Epithelial cell of proximal tubule (primary cell): ENCODE data around the gene OTOG. TPM values are rescaled to one million over a fixed set of nuclear protein-coding genes. Genes with fewer than 3 reads are reported as not detected.

ENCODE experiments used
- DNase-seq: peaks from one replicate; pipeline ENCODE4 v3.0.0-alpha.2; 2011; ENCODE audit warnings: low read depth
- H3K4me3 ChIP-seq: 2 replicates; pipeline ENCODE4 v1.5.1; 2011; ENCODE audit warnings: low read depth, mild to moderate bottlenecking, low read length
- total RNA-seq: library from RNA; depleted of rRNA; stranded (reverse); fragments of >200 nt; gene quantifications from 2 replicates; pipeline ENCODE4 v1.2.3, GENCODE V29; 2015
- TF ChIP-seq, protein P1 (sequence below): conservative IDR thresholded peaks from 2 replicates; pipeline ENCODE4 v1.5.1; 2012; ENCODE audit warnings: low read depth, mild to moderate bottlenecking, low read length

OTOG gene
- total RNA-seq, 1 donor from 2014 or later: not detected

DNA sequence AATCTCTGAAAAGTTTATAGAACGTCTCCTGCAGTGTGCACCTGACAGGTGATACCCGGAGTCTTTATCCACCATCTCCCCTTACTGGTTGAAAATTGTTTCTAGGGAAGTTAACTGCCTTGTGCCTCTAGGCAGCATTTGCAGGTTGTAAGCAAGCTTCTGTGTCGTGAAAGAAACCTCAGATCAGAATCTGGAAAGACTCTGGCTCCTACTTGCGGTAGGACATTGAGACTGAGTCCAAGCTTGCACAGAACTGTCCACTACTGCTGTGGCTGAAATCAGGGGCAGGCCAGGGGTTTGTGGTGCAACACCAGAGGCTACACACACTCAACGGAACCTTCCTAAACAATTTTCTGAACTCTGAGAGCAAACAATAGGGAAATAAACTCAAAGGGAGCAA is 137.5 kb downstream of the OTOG start:
- H3K4me3 ChIP-seq: no peak overlapping the region
- TF ChIP-seq, protein P1, sequence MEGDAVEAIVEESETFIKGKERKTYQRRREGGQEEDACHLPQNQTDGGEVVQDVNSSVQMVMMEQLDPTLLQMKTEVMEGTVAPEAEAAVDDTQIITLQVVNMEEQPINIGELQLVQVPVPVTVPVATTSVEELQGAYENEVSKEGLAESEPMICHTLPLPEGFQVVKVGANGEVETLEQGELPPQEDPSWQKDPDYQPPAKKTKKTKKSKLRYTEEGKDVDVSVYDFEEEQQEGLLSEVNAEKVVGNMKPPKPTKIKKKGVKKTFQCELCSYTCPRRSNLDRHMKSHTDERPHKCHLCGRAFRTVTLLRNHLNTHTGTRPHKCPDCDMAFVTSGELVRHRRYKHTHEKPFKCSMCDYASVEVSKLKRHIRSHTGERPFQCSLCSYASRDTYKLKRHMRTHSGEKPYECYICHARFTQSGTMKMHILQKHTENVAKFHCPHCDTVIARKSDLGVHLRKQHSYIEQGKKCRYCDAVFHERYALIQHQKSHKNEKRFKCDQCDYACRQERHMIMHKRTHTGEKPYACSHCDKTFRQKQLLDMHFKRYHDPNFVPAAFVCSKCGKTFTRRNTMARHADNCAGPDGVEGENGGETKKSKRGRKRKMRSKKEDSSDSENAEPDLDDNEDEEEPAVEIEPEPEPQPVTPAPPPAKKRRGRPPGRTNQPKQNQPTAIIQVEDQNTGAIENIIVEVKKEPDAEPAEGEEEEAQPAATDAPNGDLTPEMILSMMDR: no peak
- DNase-seq: no peak

DNA sequence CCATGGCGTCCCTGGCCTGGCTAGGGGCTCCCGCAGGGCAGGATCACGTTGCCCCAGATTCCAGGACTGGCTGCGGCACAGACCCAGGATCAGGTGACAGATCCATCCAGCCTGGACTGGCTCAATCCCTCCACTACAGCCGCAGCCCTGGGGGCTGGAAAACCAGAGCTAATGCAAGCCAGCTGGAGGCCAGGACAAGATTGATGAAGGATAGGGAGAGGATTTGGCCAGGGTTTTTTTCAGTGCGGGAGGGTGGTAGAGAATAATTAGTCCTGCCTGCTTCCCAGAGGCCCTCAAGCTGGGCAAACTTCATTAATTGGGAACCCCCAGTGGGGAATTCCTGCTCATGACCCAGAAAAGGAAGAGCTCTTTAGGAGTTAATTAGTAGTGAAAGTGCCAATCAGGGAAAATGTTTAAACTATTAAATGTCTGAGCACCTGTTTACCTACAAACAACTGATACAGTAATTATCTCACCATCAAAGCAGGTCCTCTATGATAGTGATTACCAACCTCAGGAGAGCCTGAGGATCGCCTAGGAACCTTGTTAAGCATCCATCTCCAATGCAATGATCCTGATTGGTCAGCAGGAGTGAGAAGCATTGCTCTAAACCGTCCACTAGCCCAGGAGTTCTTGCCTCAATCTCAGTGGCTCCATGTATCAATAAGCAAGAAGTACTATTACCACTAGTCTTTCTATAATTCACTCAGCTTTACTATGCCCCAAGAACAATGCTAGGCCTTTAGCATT is 139.3 kb downstream of the OTOG start:
- H3K4me3 ChIP-seq: no peak overlapping the region
- TF ChIP-seq, protein P1: no peak
- DNase-seq: no peak

DNA sequence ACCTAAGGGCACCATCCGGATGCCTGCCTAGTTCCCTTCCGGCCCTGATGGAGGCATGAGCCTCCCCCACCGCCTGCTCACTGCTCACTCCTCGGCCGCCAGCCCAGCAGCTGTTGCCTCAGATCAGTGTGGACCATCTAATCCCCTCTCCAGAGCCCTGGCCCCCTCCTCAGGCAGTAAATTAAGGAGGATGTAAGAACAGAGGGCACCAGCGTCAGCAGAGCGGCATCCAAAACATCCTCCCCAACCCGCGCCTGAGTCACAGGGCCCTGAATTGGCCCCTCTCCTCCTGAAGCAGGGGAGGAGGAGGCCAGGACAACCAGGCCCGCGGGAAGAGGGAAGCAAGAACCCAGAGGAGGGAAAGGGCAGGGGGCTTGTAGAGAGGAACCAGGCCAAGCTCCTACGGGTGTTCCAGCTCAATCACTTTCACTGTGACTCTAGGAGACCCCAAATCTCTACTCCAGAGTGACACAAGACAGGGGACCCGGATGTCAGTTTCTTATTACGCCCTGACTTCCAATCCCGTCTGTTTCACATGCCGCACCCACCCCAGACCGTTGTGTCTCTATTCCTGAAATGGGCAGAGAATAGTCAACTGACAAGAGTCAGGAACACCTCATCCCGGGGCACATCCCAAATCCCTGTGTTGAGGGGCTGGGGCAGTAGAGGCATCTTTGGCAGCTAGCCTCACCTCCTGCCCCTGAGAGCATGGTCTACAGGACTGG is 141.0 kb downstream of the OTOG start:
- TF ChIP-seq, protein P1: no peak
- no peak overlapping the region for H3K4me3 ChIP-seq

DNA sequence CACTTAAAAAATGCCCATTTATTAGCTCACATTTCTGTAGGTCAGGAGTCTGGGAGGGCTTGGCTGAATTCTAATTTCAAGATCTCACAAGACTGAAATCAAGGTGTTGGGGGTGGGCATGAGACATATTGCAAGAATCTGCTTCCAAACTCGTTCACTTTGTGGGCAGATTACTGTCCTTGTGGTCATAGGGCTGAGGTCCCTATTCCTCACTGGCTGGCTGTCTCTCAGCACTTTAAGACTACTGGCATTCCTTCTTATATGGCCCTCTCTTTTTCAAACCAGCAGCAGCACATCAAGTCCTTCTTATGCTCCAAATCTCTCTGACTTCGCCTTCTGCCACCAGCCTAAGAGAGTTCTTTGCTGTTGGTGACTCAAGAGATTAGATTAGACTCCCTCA is 144.5 kb downstream of the OTOG start:
- TF ChIP-seq, protein P1: no peak
- H3K4me3 ChIP-seq: no peak overlapping the region
- DNase-seq: no peak

More for the DNA sequence above, 141.0 kb downstream of the OTOG start:
- DNase-seq: no peak

DNA sequence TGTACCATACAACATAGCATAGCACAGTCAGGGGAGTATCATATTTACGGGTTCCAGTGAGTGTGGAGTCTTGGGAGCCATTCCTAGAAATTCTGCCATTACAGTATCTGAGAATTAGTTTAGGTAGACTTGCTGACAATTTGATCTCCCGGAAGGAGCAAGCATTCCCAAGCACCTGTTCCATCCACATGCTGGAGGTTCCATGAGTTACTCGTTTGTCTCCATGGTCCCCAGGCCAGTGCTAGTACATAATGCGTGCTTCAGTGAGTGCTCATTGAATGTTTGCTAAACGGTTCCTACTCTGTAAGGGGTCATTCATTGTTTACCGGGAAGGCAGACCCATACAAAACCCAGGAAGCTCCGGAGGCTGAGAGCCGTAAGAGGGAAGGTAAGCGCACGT is 144.9 kb downstream of the OTOG start:
- H3K4me3 ChIP-seq: no peak overlapping the region
- no peak for DNase-seq
- TF ChIP-seq, protein P1: no peak

DNA sequence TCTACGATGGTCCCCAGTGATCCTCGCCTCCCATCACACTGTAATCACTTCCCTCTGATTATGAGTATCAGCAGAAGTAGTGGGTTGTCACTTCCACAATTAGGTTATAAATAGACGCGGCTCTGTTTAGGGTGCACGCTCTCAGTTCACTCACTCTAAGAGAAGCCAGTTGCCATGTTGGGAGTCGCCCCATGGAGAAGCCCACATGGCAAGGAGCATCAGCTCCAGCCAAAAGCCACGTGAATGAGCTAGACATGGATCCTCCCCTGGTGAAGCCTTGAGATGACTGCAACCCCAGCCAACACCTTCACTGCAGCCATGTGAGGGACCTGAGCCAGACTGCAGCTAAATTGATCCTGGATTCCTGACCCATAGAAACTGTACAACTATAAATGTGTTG is 145.9 kb downstream of the OTOG start:
- TF ChIP-seq, protein P1: no peak
- no peak for DNase-seq
- H3K4me3 ChIP-seq: no peak overlapping the region

DNA sequence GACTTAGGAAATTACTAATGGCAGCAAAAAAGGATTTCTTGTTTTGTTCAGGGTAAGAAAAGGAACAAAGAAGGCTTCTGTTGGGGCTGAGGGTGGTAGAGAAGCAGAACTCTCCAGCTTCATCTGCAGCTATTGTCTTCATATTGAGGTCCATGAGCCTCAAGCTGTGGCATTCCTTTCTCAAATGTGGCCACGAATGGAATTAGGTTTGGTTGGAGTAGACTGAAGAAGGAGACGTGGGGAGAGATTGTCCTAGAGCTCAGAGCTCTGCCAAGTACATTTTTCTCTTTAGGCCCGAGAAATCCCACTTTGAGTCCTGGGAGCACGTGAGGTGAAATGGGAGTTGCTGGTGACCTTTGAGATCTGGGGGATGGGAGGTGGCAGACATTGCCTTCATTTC is 146.5 kb downstream of the OTOG start:
- TF ChIP-seq, protein P1: no peak
- no peak for DNase-seq

More for the DNA sequence above, 146.5 kb downstream of the OTOG start:
- H3K4me3 ChIP-seq: no peak overlapping the region
